Measurements from ENCODE around the gene SMPD3.

Gene SMPD3

DNA sequence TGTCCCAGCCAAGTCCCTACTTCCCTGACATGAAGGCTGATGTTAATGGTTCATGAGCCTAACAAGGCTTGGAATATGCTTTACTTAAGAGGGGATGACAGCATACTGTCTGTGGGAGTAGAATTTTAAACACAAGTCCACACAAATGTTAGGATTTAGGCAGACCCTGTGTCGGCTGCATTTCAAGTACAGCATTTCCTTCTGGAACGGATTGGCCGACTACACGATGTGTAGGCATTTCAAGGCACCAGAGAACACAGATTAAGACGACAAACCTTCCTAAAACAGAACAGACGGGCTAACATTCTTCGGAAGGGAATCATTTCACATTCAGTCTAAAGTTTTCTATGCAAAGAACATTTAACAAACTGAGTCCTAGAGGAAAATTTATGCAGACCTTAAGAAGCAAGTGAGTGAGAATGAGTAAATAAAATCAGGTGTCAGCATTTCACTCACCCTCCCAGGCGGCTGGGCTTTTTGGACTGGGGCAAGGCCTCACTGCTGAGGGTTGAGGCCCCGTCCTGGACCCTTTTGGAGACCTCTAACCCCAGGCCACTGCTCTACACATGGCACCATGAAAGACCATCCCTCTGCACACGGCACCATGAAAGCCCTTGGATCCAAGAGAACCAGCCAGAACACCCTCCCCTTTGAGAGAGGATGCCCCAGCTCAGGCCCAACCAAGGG lies 67.5 kb downstream of the SMPD3 start:
- DNase-seq: no peak

- DNase-seq: no peak
These were observed 68.0 kb downstream of the SMPD3 start for GRCh38 chr16:68380348-68380670.

DNA sequence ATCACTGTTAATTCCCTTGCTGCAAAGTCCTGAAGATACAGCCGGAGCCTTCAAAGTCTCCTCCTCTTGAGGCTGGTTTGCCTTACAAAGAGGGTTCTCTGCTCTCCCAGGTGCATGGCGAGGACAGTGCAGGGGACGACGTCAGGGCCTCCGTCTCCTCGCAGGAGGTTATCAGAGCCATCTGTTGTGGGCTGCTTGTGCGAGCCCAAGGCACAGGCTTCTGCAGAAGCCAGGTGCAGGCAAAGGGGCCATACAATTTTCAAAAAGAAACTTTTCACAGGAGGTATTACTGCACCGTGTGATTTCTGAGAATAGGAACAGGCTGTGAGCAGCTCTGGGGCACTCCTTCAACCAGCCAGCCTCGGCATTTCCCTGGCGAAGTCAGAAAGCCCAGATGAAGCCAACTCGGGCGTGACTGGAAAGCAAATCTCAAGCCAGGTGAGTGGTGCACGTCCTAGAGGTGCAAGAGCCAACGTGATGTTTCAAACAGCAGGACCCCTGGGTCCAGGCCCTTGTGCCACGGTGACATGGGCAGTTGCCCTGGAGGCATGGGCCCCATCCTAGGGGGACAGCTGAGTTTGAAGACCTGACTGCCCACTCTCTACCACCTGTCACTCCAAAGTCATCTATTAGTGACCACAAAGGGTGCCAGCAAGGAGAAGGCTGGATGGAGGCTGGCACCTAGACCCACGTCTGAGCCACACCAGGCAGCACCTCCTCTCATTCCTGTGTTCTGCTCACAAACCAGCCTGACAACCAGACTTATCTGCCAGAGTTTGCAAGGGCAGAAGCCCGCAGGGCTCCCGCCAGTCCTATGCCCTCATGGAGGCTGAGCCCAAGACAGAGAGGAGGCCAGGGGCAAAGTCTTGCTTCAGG lies 68.6 kb downstream of the SMPD3 start:
- no peak for DNase-seq

GRCh38 chr16:68378436-68379415 lies 69.6 kb downstream of the SMPD3 start:
- no peak for DNase-seq

GRCh38 chr16:68377667-68378393 lies 70.5 kb downstream of the SMPD3 start:
- DNase-seq: no peak

DNA sequence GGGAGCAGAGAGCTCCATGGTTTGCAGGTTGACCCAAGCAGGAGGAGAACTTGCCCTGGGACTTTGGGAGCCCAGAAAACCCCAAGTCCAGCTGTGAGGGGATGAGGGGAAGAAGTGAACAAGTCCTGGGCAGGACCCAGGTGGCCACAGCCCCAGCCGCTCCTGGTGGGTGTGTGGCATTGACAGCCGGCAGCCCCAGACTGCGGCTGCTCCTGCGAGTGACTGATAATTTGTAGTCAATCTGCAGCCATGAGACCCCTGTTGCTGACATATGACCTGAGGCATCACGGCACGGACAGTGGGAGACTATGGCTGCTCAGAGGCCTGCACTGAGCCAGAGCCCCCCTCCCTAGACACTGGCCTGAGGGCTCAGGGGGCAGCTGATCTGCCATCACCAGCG lies 71.1 kb downstream of the SMPD3 start:
- DNase-seq: no peak

GRCh38 chr16:68376590-68376989 lies 71.7 kb downstream of the SMPD3 start:
- DNase-seq: no peak

DNA sequence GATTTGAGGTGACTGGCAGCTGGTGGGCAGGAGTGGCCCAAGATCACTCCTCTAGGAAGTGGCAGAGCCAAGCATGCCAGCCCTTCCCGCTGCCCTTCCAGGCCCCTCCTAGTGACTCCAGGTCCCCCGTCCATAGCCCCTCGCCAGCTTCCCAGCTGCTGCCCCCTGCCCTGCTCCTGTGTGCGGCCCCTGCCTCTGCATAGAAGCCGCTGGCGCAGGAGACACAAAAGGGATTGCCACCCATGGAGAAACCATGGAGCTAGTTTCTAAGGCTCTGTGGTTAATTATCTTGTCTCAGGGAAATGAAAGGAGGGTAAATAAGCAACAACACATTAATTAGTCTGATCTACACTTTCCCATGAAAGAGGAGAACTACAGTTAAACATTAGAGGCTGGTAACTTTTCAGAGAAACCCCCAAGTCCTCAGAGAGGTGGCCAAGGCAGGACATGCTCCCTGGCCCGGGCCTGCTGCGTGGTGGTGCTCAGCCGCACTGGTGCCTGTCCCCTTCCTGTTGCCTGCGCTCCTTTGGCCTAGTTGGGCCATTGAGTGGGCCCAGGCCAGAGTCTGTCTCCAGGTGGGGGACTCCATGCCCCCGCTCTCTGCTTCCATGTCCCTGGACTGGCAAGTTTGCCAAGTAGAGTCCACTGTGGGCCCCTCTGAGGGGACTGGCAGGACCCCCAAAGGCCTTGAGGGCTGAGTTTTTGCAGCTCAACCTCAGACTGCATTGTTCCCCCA lies 72.3 kb downstream of the SMPD3 start:
- DNase-seq: no peak

DNA sequence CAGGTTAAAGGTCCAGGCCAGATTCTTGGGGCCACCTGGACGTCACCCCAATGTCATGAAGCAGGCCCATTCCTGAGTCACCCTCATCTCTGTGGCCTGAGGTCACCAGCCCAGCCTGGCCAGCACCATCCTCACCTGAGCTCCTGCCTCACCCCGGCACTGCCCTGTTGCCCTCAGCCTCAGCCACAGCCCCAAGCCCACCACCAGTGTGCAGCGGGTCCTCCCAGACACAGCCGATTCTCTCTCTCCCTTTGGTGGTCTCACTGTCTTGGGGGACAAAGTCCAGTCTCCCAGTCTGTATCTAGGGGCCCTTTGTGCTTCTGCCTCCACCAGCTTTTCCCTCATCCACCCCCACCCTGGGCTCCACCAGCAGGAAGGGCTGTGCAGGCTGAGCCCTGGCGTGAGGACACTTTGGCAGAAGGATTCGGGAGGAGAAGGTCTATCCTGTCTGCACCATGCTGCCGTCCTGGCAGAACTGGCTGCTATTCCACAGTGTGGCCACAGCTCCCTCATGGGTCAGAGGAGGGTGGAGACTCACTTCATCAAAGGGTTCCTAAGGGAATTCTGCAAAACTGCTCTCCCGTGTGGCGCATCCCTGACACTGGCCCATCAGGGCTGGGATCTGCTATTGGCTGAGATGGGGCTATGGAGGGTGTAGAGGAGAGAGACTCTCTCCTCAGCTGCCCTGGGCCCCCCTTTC lies 73.2 kb downstream of the SMPD3 start:
- DNase-seq: no peak

DNA sequence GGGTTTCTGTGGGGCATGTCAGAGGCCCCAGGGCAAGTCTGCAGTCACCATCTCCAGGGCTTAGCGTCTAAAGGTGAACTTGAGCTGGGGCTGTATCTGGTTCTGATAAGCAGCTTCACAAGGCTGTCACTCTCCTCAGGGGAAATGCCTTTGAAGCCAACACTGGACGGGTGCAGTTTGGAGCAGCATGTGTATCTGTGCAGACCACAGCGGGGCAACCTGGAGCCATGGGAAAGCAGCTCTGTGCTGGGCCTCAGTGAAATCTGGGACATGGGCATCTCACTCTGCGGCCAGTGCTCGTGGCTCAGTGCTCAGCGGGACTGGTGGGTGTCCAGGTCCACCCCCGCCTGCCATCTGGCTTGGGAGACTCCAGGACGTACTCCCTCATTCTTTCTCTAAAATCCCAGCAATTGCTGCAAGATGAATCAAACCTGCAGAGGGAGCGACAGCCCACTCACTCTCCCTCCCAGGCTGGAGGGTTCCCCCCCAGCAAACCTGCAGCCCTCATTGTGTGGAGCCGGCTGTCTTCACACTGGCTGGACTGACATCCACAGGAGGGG lies 74.0 kb downstream of the SMPD3 start:
- DNase-seq: no peak

- DNase-seq: no peak
These were observed 74.6 kb downstream of the SMPD3 start for GRCh38 chr16:68373528-68374245.

DNA sequence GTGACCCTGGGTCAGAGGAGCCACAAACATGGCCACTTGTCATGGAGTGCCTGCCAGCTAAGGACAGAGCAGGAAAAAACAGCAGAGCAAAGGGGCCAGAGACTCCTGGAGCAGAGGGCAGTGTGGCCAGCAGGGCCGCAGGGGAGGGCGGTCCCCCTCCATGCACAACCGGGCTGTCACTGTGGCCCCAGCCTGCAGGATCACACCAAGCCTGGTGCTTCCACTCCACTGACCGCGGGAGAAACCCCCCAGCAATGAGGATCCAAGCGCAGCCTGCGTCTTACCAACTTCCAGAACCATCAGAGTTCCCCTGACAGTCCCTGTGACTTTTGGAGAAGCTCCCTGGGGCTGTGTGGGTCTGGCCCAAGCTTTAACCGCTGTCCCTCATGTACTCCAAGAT lies 75.5 kb downstream of the SMPD3 start:
- DNase-seq: no peak

GRCh38 chr16:68372381-68372720 lies 76.0 kb downstream of the SMPD3 start:
- DNase-seq: no peak

GRCh38 chr16:68371706-68372380 lies 76.5 kb downstream of the SMPD3 start:
- no peak for DNase-seq

DNA sequence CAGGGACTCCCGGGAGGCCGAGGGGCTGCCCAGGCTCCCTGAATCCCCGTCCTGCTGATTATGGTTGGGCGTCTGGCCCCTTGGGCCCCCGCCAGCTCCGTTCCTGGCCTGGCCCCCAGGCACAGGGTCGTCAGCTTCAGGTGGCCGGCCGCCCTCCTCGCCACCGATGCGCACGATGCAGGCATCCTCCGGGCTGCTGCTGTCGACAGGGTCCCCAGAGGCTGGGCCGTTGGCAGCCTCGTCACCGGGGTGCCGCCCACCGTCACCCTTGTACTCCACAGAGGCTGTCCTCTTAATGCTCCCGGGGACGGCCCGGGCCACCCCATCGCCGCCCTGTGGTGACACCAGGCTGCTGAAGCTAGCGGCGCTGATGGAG lies 77.0 kb downstream of the SMPD3 start:
- no peak for DNase-seq

GRCh38 chr16:68370581-68371275 lies 77.6 kb downstream of the SMPD3 start:
- no peak for DNase-seq

GRCh38 chr16:68369697-68370580 lies 78.4 kb downstream of the SMPD3 start:
- DNase-seq: peak; percentile 47 to 62

DNA sequence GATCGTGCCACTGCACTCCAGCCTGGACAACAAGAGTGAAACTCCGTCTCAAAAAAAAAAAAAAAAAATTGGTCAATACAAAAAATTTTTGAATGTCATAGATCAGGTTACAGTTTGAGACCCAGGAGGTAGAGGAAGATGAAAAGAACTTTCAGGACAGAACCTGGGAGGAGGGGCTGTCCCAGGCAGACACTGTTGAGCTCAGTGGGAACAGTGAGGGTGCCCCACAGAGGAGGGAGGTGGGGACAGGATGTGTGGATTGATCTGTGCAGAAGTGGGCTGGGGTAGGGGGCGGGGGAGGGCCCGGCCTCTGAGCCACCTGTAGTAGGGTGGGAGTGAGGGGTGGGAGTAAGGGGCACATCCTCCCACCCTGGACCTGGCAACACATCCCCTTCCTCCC lies 79.1 kb downstream of the SMPD3 start:
- DNase-seq: no peak

All from activated CD4-positive, alpha-beta T cell treated with anti-CD3 and anti-CD28 coated beads, Interleukin-2, amount 50 U/mL, for 48 hours (primary cell).